Stimulated activated CD4-positive, alpha-beta T cell treated with anti-CD3 and anti-CD28 coated beads, Interleukin-4, amount 100 ng/mL, for 48 hours (primary cell): ENCODE results near the gene ANXA9.

Experiments
- DNase-seq, 2 donors: peaks; one replicate each; pipeline ENCODE4 v3.0.0-alpha.2; 2020; ENCODE audit warnings: low read depth in 2 of 2

Gene ANXA9

DNA sequence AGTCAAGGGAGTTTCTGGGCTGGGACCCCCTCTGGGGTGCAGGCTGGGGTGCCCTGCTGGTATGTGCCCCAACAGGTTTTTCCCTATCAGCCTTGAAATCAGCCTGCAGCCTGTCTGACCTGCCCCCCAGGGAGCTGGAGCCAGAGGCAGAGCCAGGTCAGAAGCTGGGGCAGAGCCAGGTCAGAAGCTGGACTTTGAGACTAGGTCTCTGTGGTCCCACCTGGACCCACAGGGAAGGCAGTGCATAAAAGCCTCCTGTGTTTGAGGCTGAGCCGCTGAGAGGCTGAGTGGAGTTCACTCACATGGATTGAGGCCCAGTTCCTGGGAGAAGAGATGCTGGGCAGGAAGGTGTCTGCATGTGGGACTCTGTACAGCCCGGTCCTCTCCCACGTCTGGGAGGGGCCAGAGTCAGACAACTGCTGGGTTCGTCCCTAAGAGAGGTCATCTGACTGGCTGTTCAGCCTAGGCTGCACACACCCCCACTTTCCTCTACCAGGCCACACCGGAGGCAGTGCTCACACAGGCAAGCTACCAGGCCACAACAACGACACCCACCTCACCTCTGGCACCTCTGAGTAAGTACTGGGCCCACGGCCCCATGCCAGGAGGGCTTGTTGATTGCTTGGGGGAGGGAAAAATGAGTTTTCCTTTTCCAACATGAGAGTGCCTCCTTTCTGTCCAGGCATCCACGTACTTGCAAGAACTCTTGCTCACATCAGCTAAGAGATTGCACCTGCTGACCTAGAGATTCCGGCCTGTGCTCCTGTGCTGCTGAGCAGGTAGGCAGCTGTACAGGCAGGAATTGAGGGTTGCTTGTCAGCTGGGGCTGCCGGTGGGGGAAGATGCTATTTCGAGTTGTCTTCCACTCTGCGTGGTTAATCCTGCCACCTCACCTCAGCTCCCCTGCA is at the start of gene ANXA9:
Gene ANXA9 (plus strand): TSS at position 488 of the 908 bp plus-strand sequence. CDS start 814 bp downstream, outside the sequence.
- no peak for DNase-seq

- DNase-seq, result no peak
Measured at GRCh38 chr1:150944856-150945255, 37.2 kb upstream of the ANXA9 start.

DNA sequence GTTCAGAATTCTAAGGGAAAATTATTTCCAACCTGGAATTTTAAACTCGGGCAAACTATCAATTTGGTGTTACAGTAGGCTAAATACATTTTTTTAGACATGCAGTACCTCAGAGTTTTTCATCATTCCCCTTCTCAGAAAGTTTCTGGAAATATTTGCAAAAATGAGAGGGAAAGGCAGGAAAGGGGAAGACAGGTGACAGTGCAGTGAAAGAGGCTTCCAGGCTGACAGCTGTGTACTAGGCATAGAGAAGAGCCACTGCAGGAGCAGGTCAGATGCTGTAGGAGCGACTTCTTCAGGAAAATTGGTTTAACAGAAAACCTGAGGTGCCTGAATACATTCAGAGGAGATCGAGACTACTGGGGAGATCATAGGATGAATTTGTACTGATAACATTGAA is 27.4 kb upstream of the ANXA9 start:
- no peak for DNase-seq

GRCh38 chr1:150955280-150955679 is 26.8 kb upstream of the ANXA9 start:
- no peak for DNase-seq

GRCh38 chr1:150957666-150958065 is 24.4 kb upstream of the ANXA9 start:
- no peak for DNase-seq

DNA sequence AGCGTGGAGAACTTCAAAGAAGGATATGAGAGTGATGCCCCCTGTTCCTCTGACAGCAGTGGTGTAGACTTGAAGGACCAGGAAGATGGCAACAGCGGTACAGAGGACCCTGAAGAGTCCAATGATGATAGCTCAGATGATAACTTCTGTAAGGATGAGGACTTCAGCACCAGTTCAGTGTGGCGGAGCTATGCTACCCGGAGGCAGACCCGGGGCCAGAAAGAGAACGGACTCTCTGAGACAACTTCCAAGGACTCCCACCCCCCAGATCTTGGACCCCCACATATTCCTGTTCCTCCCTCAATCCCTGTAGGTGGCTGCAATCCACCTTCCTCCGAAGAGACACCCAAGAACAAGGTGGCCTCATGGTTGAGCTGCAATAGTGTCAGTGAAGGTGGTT is 21.4 kb upstream of the ANXA9 start:
- no peak for DNase-seq

DNA sequence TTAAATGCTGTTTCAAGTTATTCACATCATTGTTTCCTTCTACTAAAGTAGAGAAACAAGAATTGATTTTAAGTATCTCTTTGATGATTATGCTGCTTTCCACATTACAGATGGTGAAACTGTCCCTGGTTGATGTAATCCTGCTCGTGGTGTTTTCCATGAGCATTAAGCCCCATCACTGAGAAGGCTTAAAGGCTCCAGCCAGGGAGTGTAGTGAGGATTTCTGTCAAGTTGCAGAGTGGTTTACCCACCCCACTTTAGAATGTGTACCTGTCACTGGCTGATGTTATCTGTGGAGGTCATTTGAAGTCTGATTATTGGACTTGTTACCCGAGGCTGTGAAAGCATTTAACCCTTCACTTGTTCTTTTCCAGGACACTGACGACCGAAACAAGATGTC is 20.3 kb upstream of the ANXA9 start:
- DNase-seq, result no peak

DNA sequence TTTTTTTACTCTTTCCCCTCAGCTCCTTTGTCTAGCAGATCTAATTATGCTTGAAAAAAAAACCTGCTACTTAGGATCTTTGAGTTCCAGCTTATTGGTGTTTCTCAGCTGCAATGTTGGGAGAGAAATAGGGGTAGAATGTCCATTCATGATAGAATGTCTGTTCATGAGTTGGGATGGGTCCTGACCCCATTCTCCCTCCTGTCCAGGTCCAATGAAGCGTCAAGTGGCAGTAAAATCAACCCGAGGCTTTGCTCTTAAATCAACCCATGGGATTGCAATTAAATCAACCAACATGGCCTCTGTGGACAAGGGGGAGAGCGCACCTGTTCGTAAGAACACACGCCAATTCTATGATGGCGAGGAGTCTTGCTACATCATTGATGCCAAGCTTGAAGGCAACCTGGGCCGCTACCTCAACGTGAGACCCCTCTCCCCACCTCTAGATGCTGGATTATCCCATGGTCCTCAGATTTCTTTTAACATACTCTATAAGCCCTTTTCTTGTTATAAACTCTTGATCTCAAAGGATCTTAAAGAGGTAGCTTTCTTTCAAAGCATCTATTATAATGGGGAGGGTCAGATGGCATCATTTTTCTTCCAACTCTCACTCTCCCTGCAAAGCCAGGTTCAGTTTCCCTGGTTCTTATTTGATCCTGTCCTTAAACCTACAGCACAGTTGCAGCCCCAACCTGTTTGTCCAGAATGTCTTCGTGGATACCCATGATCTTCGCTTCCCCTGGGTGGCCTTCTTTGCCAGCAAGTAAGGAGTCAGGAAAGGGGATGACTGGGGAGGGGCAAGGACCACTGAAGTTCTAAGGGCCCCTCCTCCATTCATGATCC is 18.6 kb upstream of the ANXA9 start:
- DNase-seq, result no peak

- DNase-seq, result no peak
Measured at GRCh38 chr1:150964164-150964489, 18.0 kb upstream of the ANXA9 start.

DNA sequence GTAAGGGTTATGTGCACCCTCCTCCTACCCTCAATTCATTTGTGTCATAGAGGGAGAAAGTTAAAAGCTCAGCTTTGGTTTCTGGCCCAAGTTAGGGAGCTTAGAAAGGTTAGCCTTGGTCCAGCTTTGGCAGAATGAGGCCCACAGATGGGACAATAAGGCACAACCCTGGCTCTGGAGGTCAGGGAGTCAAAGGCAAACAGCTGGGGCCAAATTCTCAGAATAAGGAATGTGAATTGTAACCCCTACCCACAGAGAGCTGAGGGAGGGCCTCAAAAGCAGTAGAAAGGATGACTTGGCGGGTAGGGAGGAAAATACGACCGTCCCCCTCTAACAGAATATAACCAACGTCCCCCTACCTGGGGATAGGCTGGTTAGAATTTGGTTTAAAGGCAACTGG is 16.5 kb upstream of the ANXA9 start:
- no peak for DNase-seq

DNA sequence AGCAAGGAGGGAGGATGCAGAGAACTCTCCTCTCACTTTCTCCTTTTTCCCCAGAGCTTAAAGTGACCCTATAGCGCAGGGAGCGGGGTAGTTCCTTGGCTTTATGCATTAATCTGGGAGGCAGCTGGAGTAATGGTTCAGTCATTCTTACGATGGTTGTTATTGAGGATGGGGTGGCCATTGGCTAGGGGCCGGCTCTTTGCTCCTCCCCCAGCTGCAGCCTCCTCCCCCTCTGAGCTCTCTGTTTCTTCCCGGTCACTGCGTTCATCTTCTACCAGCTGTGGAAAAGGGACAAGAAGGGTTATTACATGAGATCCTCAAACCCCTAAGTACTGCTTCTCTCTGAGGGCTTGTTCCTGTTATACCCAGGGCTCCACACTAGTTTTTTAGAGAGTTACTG is 16.1 kb upstream of the ANXA9 start:
- DNase-seq, result no peak

- DNase-seq, result no peak
Measured at GRCh38 chr1:150967936-150968335, 14.2 kb upstream of the ANXA9 start.

GRCh38 chr1:150968491-150968890 is 13.6 kb upstream of the ANXA9 start:
- DNase-seq, result no peak

GRCh38 chr1:150969626-150970025 is 12.5 kb upstream of the ANXA9 start:
- no peak for DNase-seq

DNA sequence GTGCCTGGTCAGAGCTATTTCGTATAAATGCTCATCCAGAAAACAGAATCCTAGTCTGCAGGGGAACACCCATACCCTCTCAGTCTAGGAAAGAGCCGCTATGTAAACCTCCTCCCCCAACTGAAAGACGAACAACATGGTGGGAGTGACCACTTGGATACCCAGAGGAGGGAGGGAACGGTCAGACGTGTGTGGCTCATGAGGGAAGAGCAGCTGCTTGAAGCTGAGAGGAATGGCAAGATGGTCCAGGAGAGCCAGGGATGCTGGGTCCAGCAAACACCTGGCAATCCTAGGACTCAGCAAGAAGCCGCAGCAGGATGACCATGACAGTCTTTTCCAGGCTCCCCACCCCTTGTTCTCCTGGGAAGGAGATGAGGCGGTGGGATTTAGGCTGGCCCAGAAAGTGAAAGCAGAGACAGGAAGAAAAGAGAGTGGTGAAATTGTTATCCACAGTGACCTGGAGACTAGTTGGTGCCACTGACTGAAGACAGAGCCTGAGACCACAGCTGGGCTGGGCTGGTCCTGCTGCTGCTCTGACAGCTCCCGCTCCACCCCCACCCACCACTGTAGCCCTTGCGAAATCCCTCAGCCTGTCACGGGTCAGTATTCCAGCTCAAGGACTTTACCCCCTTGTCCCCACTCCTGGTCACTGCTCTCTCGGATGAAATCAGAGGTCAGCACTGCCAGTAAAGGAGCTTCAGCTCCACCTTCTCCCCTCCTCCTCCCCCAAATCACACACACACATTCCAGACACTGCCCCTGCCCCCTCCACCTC is 11.1 kb upstream of the ANXA9 start:
- DNase-seq, result no peak

- no peak for DNase-seq
Measured at GRCh38 chr1:150971583-150972416, 10.3 kb upstream of the ANXA9 start.

GRCh38 chr1:150972417-150972940 is 9.6 kb upstream of the ANXA9 start:
- no peak for DNase-seq

GRCh38 chr1:150973258-150973835 is 8.7 kb upstream of the ANXA9 start:
- no peak for DNase-seq

DNA sequence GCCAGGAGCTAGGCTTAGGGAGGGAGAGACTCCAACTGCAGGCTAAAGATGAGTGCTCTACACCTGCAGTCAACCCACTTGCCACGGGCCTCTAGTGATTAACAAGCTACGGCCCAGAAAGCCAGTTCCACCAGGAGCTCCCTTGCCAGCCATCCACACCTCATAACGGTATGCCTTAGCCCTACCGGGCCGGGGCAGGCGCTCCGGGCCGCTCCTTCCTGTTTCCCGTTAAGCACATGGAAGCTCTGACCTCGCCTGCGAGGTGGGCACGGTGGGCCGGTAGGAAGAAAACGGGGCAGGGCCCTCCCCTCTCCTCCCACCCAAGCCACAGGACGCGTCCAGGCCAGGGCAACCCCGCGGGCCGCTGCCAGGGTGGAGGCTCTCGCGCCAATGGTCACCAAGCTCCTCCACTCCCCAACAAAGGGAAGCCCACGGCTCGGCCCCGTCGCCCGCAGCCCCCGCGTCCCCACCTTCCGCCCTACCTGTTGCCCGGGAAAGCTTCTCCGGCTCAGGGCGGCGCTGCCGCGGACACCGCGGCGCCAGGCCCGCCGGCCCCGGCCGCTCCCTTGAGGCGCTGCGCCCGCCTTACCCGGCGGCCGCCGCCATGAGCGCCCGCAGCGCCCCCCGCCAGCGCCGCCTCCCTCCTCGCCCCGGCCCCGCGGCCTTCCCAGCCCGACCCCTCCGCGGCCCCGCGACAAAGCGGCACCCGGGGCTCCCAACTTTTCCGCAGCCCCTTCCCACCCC is 8.1 kb upstream of the ANXA9 start:
- peak in 1 of 2 donors; percentile 23 for DNase-seq
